K562 (cell line): ENCODE measurements around the gene AP1G1.

Experiments used
- ATF4 ChIP-seq: fragments of 450-650 bp; formaldehyde crosslinking; IDR thresholded peaks from 2 replicates; pipeline ENCODE4 v1.4.0; 2022; ENCODE audit warnings: mild to moderate bottlenecking, moderate library complexity
- CBFB ChIP-seq: sonication (generic); formaldehyde crosslinking; IDR thresholded peaks from 2 replicates; pipeline ENCODE4 v1.4.0; 2020; ENCODE audit warnings: mild to moderate bottlenecking, missing genetic modification reagents
- RCOR1 ChIP-seq, 2 experiments: IDR thresholded peaks; 2 replicates each; pipeline ENCODE4 v1.6.1; 2012; ENCODE audit warnings: low read depth in 2 of 2, low read length in 2 of 2, borderline replicate concordance in 1 of 2, improper control_type of control experiment in 1 of 2
- SAFB2 ChIP-seq: fragments of 200-400 bp; formaldehyde crosslinking; IDR thresholded peaks from 2 replicates; pipeline ENCODE4 v1.6.1; 2018; ENCODE audit warnings: borderline replicate concordance, low read length, low read depth, moderate library complexity; ENCODE audit not compliant: severe bottlenecking
- SREBF2 ChIP-seq: sonication (generic); formaldehyde crosslinking; IDR thresholded peaks from 2 replicates; pipeline ENCODE4 v1.4.0; 2020; ENCODE audit warnings: mild to moderate bottlenecking, missing genetic modification reagents
- TEAD2 ChIP-seq: fragments of 450-650 bp; IDR thresholded peaks from 2 replicates; pipeline ENCODE4 v1.6.1; 2016; ENCODE audit warnings: missing genetic modification characterization, control low read depth, missing compliant biosample characterization
- U2AF2 ChIP-seq: fragments of 200-400 bp; formaldehyde crosslinking; optimal IDR thresholded peaks from 2 replicates; pipeline ENCODE3; 2017; ENCODE audit warnings: low read depth, mild to moderate bottlenecking, low read length
- ZNF311 ChIP-seq: fragments of 250-450 bp; sonication (Bioruptor Pico); IDR thresholded peaks from 2 replicates; pipeline ENCODE4 v1.4.0; 2020; ENCODE audit warnings: mild to moderate bottlenecking, moderate library complexity

GRCh38 chr16:71703333-71703732 lies 105.3 kb downstream of the AP1G1 start:
- TF ChIP-seq ZNF311 (CRISPR knock-in tag) (no peak), SAFB2 (no peak), TEAD2 (tag) (no peak), CBFB (CRISPR knock-in tag) (no peak), ATF4 (CRISPR knock-in tag) (no peak), U2AF2 (no peak), SREBF2 (CRISPR knock-in tag) (no peak), RCOR1 (IDR thresholded peaks at IDR 0.05; ENCODE audit: borderline replicate concordance in 1 of 2, low read depth in 2 of 2, low read length in 2 of 2) (no peak)
